HG03442 (cell line): ENCODE measurements around the gene LGR6.
"Not testable (repeated sequence)": the region's sequence is repeated elsewhere in the genome, so short reads cannot be mapped to it uniquely, and the experiment has no call there.

Source experiments
- ATAC-seq: cut with Tn5 transposase; IDR thresholded peaks from one replicate; pipeline ENCODE4 v1.9.1; 2021; ENCODE audit warnings: mild to moderate bottlenecking, moderate library complexity; ENCODE audit not compliant: unreplicated experiment

LGR6 gene

DNA sequence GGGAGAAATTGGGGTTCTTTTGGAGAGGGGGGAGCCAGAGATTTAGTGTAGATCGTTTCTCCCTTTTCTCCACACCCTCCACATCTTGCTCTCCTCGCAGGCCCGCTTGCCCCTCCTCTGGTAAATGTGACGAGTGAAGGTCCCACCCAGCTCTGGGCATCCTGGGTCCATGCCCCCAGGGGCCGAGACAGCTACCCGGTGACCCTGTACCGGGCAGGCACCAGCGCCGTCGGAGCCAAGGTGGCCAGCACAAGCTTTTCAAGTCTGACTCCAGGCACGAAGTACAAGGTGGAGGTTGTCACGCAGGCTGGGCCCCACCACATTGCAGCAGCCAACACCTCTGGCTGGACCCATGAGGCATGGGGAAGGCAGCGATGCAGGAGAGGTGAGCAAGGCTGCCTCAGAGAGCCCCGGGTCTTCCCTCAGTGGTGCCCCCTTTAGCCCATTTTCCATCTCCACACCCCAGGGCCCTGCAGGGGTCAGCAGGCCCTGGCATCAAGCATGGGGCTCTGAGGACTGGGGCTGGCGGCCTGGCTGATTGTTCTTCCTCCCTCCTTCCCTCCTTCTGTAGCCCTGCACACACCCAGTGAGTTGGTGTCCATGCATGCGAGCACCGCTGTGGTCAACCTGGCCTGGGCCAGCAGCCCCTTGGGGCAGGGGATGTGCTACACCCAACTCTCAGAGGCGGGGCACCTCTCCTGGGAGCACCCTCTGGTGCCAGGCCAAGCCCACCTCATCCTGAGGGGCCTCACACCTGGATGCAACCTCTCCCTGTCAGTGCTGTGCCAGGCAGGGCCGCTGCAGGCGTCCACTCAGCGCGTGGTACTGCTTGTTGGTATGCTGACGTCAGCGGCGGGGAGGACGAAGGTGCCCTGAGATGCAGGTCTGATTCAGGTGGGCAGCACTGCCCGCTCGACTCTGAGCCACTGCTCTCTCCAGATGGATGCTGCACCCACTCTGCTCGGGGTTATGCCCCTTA lies 16.4 kb upstream of the LGR6 start:
- ATAC-seq: no peak

DNA sequence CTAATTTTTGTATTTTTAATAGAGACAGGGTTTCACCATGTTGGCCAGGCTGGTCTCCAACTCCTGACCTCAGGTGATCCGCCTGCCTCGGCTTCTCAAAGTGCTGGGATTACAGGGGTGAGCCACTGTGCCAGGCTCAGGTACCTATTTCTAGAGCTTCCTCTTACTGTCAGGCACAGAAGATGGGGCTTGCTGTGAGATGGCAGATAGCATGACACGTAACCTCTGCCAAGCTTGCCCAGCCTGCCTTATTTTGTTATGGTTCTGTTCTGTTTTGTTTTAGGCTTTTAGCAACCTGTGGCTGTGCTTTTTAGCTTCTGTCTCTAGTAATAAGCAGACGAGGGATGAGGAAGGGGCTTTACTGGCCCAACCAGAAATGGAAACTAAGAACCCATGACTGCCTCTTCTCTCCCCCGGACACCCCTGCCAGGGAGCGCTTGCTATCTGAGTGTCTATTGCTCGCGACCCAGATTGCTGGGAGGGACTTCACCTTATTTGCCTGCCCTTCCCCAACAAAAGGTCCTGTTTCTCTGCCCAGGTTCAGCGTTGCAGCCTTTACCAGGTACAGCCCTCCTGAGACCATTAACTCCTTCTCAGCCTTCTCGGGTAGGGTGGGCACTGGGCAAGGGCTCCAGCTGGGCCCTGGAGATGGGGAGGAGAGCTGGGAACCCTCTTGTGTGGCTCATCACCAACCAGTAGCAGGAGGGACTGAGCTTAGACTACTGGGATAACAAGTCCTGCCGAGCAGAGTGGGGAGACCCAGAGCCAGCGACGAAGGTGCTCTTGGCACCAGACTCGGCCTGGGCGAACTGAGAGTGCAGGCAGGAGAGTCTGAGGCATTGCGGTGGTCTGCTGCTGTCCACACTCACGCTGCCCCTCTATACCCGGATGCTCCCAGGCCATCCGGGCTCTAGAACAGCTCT lies 13.5 kb upstream of the LGR6 start:
- no peak for ATAC-seq

DNA sequence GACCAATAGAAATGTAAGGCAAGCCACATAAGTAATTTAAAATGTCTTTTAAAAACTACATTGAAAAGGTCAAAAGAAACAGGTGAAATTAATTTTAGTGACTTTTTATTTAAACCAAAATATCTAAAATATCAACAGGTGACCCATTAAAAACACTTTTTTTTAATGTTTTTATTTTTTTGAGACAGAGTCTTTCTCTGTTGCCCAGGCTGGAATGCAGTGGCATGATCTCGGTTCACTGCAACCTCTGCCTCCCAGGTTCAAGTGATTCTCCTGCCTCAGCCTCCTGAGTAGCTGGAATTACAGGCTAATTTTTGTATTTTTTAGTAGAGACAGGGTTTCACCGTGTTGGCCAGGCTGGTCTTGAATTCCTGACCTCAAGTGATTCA lies 12.9 kb upstream of the LGR6 start:
- not testable (repeated sequence) for ATAC-seq

DNA sequence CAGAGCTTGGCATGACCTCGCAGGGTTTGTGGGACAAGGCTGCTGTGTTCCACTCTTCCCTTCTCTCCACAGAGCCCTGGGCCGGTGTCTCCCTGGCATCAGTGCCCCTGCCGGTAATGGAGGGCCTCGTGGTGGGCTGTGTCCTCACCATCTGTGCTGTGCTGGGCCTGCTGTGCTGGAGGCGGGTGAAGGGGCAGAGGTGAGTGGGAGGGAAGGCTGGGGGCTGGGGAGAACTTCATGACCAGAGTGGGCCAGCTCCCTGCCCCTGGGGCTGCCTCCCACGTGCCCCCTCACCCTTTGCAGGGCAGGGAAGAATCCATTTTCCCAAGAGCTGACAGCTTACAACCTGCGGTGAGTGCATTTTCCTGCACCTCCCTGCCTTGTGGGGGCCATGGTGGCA lies 12.0 kb upstream of the LGR6 start:
- no peak for ATAC-seq

DNA sequence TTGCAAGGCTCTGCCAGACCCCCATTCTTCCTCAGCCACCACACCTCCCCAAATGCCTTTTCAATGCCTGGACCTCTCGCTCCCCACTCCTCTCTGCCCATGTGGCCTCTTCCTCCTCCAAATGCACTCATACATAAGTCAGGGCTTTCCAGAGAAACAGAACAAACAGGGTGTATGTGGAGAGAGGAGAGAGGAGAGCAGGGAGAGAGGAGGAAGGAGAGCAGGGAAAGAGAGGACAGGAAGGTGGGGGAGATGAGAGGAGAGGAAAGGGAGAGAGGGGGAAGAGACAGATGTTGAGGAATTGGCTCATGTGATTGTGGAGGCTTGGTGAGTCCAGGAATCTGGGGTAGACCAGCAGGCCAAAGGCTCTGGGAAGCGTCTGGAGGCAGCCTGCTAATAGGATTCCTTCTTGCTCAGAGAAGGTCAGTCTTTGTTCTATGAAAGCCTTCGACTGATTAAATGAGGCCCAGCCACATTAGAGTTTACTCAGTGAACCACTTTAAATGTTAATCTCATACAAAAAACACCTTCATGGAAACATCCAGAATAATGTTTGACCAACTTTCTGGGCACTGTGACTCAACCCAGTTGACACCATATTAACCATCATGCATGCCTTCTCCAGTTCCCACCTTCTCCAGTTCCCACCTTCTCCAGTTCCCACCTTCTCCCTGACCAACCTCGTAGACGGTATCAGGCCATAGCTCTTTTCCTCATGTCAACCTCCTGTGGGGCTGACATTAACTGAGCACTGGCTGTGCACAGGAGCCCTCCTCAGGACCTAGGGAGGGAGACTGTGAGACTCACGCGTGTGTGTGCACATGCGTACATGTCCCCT lies 11.3 kb upstream of the LGR6 start:
- no peak for ATAC-seq

DNA sequence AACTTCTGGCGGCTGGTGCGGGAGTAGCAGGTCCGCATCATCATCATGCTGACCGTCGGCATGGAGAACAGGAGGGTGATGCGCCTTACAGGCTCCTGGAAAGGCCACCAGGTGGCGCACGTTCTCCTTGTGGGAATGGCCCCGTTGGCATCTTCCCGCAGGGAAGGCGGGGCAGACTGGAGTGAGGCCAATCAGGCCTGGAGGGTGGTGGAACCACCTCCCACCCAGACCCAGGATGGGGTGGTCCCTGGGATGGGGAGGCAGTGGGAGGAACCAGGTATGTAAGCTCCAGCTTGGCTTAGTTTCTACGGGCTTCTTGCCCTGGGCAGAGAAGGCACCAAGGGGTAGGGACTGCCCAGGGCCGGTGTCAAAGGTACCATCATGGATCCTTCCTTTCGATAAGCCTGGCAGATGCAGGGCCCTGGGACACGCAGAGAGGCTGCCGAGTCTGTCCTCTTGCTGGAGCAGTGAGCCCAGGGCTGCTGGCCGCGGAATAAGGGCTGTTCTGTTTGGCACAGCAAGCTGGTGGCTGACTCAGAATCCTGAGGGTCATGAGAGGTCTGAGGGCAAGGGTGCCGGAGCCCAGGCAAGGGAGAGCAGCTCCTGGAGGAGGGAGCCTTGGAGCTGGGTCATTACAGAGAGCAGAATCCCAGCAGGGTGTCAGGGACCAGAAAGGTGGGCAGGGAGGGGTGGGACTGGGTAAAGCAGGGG lies 8.7 kb upstream of the LGR6 start:
- no peak for ATAC-seq

DNA sequence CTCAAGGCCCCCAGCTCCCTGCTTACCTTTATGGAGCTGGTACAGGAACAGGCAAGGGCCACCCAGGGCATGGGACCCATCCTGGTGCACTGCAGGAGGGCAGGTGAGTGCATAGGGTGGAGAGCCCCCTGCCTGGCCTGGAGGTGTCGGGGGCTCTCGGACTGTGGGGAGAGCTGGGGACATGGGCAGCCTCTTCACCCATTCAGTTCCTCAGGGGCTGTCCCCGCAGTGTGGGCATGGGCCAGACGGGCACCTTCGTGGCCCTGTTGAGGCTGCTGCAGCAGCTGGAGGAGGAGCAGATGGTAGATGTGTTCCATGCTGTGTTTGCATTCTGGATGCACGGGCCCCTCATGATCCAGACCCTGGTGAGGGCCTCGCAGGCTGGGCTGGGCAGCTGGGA lies 7.3 kb upstream of the LGR6 start:
- ATAC-seq: no peak

DNA sequence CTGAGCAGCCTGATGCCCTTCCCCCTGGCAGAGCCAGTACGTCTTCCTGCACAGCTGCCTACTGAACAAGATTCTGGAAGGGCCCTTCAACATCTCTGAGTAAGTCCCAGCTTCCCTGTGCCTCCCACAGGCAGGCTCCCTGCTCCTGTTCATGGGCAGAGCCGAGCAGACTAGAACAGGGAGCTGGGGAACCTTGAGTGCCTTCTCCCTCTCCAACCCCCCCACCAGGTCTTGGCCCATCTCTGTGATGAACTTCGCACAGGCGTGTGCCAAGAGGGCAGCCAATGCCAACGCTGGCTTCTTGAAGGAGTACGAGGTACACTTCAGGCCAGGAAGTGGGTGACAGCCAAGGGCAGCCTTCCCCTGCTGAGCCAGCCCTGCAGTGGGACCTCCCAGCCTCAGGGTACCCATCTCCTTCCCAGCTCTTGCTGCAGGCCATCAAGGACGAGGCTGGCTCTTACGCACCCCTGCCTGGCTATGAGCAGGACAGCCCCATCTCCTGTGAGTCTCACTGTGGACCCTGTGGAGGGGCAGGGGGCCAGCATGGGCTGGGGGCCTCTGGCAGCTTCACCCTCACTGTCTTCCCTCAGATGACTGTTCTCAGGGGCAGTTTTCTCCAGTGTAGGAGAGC lies 6.4 kb upstream of the LGR6 start:
- no peak for ATAC-seq

DNA sequence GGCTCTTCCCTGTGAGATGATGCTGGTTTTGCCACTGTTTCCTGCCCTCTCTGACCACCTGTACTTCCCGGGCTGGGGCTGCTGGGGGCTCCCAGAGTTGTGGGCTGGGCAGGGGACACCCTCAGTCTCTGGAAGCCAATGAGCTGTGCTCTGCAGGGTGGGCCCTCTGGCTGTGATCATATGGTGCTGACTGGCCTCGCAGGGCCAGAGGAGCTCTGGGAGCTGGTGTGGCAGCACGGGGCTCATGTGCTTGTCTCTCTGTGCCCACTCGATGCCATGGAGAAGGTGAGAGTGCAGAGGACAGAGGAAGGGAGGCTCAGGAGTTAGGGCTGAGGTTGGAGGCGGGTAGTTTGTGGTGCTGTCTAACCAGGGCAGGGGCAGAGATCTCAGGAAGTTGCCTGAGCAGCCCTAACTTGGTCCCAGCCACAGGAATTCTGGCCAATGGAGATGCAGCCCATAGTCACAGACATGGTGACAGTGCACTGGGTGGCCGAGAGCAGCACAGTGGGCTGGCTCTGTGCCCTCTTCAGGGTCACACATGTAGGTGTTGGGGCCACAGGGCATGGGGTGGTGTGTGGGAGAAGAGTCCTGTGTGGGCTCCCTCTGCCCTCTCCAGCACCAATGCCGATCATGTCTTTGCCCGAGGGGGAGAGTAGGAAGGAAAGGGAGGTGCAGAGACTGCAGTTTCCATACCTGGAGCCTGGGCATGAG lies 5.7 kb upstream of the LGR6 start:
- no peak for ATAC-seq

DNA sequence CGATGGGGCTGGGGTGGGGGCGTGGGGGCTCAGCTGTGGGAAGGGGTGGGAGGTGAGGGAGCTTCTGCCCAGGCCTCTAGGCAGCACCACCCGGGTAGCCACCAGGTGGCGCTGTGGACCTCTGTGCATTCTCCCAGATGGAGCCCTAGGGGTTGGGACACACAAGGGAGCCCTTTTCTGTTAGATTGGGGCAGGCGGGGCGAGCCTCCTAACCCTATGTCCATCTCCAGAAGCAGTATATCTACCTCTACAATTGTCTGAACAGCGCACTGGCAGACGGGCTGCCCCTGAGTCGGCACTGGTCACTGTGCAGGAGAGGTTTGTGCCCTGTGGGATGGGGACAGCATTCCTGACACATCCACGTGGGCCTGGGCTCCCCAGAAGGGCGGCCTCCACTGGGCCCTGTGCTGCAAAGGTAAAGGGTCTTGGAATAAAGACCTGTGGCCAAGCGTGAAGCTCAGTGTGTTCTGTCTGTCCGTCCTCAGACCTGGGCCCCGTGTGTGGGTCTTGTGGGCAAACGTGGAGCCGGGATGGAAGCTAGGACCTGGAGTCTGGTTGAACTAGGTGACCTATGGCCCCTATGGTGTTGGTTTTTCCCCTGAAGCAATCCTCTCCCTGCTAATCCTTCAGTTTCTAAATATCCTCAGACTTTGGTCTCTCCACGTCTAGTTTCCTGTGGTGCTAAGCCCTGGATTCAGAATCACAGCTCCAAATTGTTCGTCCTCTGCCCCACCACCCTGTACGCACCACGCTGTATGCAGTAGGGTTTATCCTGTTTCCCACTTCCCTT lies 4.4 kb upstream of the LGR6 start:
- ATAC-seq: no peak

DNA sequence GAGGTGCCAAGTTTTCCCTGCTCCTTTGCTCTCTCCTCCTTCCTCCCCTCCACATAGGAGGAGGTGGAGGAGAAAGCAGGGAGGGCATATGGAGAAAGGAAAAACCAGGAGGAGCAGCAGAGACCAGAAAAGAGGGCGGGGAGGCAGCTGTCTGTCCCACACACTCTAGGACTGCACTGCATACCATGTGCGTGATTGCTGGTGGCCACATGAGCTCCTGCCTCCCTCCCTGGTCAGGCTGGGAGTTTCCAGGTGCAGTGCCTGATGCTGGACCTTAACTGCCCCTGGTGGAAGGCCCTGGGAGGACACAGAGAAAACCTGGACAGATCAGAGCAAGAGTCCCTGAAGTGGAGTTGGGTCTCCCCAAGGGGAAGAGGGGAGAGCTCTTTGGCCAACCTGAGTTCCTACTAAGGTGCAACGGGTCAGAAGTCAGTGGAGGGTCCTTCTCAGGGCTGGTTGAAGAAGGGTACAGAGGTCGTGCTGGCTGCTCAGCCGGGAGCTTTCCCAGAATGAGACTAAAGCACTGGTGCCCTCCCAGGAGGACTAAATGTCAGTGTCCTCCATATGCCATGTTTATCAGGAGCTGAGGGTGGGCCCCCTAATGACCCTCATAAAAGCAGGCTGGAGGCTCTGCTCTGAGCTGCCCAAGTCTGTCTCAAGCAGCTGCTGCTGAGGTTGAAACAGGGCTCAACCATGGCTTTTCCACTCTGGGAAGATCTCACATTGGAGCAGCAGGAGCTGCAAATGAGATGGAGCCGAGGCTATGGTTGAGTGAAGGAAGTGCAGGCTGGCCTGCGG lies 3.5 kb upstream of the LGR6 start:
- ATAC-seq: no peak

DNA sequence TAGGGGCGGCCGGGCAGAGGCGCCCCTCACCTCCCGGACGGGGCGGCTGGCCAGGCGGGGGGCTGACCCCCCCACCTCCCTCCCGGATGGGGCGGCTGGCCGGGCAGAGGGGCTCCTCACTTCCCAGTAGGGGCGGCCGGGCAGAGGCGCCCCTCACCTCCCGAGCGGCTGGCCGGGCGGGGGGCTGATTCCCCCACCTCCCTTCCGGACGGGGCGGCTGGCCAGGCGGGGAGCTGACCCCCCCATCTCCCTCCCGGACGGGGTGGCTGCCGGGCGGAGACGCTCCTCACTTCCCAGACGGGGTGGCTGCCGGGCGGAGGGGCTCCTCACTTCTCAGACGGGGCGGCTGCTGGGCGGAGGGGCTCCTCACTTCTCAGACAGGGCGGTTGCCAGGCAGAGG lies 2.2 kb upstream of the LGR6 start:
- not testable (repeated sequence) for ATAC-seq

DNA sequence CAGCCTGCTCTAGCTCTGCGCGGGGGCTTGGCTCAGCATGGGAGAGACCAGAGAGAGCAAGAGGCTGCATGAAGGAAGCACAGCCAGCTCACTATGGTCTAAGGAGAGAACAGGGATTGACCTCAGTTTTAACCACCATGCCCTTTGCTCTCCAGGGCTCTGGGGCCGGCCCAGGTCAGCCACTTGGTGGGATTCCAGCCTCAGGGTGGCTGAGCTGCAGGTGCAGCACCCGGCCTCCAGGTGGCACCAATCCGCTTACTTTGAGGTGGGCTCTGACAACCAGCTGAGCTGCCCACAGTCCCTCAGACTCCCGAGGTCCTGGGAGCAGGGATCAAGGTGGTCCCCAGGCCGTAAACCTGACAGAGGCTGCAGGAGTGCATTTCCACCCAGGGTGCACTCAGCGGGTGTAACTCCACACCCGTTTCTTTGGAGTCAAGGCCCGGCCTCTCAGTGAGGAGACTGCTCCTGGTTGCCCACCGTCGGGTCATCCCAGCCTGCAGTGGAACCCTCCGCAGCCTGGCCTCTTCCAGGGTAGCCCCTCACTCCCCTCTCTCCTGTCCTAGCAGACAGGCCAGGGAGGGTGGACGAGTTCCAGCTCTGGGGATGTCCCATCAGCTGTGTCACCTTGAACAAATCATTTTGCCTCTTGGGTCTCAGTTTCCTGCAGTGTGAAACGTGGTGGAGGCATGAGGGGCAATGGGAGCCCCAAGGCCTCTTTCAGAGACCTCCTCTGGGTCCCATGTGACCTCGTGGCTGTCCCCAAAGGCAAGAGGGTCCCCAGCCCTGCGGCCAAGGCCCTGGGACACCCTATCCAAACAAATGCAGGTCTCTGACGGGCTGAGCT lies 607 bp upstream of the LGR6 start:
- ATAC-seq: no peak

DNA sequence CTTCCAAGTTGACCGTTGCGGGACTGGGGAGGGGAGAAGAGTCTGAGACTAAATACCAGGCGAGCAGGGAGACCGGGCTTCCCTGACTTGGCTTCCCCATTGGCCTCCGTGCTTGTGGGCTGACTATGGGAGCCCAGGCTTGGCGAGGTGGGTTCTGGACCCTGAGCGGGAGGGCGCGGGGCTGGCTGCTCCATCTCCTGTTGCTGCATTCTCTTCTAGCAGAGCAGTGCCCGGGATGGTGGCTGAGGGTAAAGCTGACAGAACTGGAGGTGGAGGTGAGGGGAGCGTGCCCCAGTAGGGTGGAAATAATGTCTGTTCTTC lies 689 bp downstream of the LGR6 start:
- ATAC-seq: no peak

DNA sequence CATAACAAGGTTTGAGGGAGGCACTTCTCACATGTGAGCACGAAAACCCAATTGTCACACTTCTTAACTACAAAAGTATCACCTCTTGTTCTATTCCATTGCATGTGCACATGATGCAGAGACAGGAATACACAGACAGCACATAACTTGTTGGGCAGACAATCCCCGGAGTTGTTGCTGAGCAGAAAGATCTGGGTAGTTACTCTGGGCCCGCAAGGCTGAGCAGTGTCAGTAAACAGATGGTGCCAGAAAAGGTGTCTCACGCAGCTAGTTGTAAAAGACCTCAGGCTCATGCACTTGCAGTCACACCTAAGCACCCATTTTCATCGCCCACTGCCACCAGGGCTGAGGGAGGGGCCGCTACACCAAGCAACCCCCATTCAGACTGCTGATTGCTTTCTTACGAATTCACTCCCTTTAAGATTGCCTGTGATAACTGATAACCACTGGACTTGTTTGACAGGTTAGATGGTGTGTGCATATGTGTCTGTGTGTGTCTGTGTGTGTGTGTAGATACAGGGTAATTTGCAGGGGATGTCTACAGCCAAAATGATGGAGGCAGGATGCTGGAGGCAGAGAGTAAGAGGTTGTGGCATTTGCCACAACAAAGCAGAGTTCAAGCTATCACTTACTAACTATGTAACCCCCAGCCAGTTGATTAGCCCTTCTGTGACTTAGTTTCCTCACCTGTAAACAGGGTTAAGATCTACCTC lies 4.2 kb downstream of the LGR6 start:
- no peak for ATAC-seq

DNA sequence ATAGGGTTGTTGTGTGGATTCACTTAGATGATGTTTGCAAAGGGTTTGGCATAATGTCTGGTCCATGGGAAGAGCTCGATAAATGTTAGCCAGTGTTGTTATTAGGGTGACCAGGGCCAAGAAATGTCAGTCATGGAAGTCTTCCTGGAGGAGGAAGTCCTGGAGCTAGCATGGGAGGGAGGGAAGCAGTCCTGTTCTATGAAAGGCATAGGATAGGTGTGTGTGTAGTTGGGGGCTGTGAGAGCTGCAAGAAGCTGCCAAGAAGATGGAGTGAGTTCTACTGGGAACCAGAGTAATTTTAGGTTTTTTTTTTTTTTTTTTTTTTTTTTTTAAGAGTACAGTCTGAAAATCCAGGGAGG lies 4.7 kb downstream of the LGR6 start:
- no peak for ATAC-seq
